K562 (cell line): Measurements from ENCODE around the gene BCORL1.

Experiments
- CHD2 ChIP-seq: IDR thresholded peaks from 2 replicates; pipeline ENCODE4 v1.6.1; 2011; ENCODE audit warnings: low read depth, low read length
- JUNB ChIP-seq: fragments of 450-650 bp; formaldehyde crosslinking; conservative IDR thresholded peaks from 2 replicates; pipeline ENCODE4 v1.4.0; 2020; ENCODE audit warnings: mild to moderate bottlenecking
- STAG1 ChIP-seq: sonication (generic); formaldehyde crosslinking; IDR thresholded peaks from 2 replicates; pipeline ENCODE4 v1.5.0; 2020; ENCODE audit warnings: missing genetic modification reagents, borderline replicate concordance
- TARDBP ChIP-seq: fragments of 450-650 bp; IDR thresholded peaks from 2 replicates; pipeline ENCODE4 v1.6.1; 2016
- TF ChIP-seq, protein P1 (sequence below), 3 experiments: IDR thresholded peaks in 2 of 3; conservative IDR thresholded peaks in 1 of 3; 2 replicates each; pipeline ENCODE4 v1.5.1; 2011 to 2012; ENCODE audit warnings: low read length in 3 of 3, mild to moderate bottlenecking in 3 of 3, control low read depth in 2 of 3, improper control_type of control experiment in 1 of 3, inconsistent platforms in 1 of 3, low read depth in 1 of 3, mixed read lengths in 1 of 3, moderate library complexity in 1 of 3; ENCODE audit not compliant: insufficient read depth in 2 of 3
- TF ChIP-seq, protein P2 (sequence below): sonication (generic); formaldehyde crosslinking; IDR thresholded peaks from 2 replicates; pipeline ENCODE4 v1.8.0; 2022; ENCODE audit warnings: missing genetic modification reagents, mild to moderate bottlenecking, borderline replicate concordance

DNA sequence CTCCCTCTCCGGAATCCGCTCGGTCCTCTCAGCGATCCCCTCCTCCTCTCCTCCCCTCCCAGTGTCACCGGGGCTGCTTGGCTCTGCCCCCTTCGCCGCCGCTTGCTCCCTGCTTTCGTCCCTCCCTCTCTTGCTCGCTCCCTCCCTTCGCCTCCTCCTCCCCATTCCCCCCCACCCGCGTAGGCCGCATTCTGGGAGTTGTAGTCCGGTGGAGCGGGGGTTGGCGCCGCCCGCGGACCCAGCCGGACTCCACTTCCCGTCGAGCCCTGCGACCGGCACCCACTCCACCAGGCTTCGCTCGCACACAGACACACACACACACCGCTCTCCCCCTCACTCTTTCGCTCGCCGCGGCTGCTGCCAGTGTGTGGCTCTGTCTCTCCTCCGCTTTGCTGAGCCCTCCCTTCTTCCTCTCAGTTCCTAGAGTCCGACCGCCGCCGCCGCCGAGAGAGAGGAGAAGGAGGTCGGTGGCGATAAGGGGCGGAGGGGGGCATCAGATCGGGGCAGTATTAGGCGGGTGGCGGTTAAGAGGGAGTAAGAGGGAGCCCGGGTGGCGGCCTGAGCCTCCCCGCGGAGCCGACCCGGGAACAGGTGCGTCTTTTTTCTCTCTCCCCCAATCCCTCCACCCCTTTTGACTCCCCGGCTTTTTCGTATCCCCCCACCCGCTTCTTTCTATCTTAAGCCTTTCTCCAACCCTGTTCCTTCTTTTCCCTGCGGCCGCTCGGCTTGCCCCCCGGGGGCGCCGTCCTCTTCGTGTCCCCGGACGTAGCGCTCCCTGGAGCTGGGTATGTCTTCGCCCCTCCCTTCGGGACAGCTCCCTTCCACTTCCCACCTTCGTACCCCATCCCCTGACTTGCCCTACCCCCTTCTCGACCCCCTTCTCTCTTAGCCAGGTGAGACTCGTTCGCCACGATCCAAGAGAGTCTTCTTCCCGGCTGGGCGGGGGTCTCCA is at the start of gene BCORL1:
- TF ChIP-seq JUNB (CRISPR knock-in tag) (no peak), CHD2 (no peak; the same call in 1 of the 2 replicates), TARDBP (no peak), STAG1 (CRISPR knock-in tag) (no peak)
- TF ChIP-seq, protein P1, sequence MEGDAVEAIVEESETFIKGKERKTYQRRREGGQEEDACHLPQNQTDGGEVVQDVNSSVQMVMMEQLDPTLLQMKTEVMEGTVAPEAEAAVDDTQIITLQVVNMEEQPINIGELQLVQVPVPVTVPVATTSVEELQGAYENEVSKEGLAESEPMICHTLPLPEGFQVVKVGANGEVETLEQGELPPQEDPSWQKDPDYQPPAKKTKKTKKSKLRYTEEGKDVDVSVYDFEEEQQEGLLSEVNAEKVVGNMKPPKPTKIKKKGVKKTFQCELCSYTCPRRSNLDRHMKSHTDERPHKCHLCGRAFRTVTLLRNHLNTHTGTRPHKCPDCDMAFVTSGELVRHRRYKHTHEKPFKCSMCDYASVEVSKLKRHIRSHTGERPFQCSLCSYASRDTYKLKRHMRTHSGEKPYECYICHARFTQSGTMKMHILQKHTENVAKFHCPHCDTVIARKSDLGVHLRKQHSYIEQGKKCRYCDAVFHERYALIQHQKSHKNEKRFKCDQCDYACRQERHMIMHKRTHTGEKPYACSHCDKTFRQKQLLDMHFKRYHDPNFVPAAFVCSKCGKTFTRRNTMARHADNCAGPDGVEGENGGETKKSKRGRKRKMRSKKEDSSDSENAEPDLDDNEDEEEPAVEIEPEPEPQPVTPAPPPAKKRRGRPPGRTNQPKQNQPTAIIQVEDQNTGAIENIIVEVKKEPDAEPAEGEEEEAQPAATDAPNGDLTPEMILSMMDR (IDR thresholded peaks at IDR 0.05 in 2 of 3, conservative IDR thresholded peaks at IDR 0.05 in 1 of 3; ENCODE audit: insufficient read depth in 2 of 3, low read depth in 1 of 3, low read length in 3 of 3): peak; percentile 23 to 26 (median 25); a peak in 2 of 6 replicates
- TF ChIP-seq, protein P2, sequence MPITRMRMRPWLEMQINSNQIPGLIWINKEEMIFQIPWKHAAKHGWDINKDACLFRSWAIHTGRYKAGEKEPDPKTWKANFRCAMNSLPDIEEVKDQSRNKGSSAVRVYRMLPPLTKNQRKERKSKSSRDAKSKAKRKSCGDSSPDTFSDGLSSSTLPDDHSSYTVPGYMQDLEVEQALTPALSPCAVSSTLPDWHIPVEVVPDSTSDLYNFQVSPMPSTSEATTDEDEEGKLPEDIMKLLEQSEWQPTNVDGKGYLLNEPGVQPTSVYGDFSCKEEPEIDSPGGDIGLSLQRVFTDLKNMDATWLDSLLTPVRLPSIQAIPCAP: no peak
